RKO (cell line): ENCODE measurements around the gene DUXB.

Experiments used
- DNase-seq: peaks from one replicate; pipeline ENCODE4 v3.0.0-alpha.2; 2016; ENCODE audit warnings: low spot score

DUXB gene

DNA sequence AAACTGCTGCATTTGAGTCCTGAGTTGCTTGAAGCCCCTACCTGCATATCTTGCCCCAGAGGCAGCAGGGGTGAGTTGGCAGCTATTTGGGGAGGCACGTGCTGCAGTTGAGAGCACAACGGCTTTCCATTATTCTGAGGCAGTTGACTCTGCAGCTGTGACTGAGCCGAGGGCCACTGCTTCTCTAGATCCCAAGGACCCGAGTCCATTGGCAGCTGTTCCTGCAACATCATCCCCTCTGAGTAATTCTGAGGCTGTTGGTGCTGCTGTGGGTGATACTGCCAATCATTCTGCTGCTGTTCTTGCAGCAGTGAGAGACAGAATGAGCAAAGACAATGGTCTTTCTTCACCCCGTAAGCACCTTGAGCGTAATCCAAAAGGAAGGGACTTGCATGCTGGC, 40.9 kb downstream of the DUXB start:
- DNase-seq, result no peak

DNA sequence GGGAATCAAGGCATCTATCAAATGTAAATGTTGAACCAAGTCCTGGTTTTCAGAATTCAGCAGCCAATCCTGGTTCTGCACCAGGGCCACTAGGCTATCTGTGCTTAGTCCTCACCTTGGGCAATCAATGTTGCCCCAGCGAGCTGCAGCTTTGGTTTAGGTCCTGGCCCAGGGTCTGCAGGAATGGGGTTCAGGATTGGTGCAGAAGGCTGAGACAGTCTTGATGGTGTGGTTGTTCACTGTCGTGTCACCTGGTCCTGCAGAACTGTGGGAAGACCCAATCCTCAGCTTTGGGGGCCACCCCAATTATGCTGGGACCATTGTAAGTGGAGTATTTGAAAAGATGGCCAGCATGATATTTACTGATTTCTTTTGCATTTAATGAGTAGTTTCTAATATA, 43.1 kb downstream of the DUXB start:
- no peak for DNase-seq

DNA sequence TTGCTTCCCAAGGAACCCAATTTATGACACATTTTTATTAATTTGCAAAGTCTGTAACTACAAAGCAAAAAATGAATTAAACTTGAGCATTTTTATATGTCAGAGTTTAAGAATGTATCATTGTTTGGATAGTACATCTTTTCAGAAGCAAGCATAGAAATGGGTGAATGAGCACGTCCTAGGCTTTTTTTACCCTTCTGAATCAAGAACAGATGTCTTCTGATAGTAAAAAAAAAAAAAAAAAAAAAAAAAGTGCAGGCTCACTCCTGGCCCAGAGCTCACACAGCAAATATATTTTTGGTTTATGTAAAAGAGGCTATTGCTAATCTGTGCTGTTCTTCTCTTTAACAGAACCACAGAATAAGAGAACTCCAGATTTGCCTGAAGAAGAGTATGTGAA, 47.3 kb downstream of the DUXB start:
- no peak for DNase-seq

- peak; percentile 79 for DNase-seq
Measured at GRCh38 chr16:75648265-75649076, 52.8 kb downstream of the DUXB start.

DNA sequence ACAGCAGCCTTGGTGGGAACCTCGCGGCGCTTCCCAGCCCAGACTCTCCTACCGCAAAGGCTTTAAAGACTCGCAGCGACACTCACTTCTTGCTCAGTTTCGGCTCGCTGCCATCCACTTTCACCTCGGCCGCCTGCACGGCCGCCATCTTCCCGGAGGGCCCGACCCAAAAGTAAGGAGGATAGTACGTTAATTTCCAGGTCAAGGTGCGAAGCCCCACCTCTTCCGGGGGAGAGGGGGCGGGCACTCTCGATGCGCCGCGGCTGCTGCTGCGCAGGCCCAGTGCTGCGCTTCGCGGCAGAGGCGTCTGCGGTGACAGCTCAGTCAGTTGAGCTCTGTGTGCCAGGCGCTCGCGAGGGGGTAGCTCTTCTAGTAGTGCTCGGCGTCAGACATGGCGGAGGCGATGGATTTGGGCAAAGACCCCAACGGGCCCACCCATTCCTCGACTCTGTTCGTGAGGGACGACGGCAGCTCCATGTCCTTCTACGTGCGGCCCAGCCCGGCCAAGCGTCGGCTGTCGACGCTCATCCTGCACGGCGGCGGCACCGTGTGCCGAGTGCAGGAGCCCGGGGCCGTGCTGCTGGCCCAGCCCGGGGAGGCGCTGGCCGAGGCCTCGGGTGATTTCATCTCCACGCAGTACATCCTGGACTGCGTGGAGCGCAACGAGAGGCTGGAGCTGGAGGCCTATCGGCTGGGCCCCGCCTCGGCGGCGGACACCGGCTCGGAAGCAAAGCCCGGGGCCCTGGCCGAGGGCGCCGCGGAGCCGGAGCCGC, 53.6 kb downstream of the DUXB start, which contains the start of the genes KARS1 and TERF2IP:
KARS1 (minus strand) TSS at position 174 of the 773 bp plus-strand sequence; CDS start at position 148, 26 bp downstream.
TERF2IP (plus strand) TSS at position 282 of the 773 bp plus-strand sequence; CDS start at position 392, 110 bp downstream.
- peak; percentile 95 for DNase-seq

- no peak for DNase-seq
Measured at GRCh38 chr16:75647112-75647491, 54.2 kb downstream of the DUXB start.

DNA sequence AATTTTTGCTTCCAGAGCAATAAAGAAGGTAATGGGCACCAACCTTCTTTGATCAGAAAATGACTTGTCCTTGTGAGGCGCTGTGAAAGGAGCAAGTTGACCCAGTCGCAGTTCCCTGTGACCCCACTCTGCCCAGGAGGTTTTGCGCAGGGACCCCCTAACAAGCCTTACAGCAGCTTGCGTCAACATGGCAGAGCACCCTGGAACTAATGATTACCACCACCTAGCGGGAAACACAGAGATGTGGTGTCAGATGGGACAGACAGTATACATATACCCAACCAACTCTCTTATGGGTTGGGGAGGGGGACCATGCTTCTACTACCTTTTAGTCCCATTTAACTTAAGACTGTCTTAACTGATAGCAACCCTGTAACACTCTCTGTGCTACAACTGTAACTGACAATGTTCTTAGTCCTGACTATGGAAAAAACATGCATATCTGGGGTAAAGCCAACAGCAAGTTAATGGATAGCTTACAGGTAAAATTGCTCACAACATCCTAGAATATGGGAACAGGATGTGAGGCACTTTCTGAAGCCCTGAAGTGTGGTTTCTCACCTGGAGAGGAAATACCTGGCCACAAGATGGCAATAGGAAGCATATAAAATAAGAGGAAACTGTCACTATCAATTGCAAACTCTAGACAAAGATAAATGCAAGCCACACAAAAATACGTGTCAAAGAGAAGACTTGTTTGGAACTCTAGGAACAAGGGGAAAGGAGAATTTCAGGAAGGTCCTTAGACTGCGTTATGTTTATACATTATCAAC, 56.8 kb downstream of the DUXB start:
- no peak for DNase-seq
